Measurements from ENCODE around the gene ST3GAL4.
"Not testable (repeated sequence)": the region's sequence is repeated elsewhere in the genome, so short reads cannot be mapped to it uniquely, and the experiment has no call there.

Gene ST3GAL4

GRCh38 chr11:126365508-126365907 is 10.0 kb downstream of the ST3GAL4 start:
- DNase-seq (ENCODE audit: low read depth) = not testable (repeated sequence)

- no peak for DNase-seq (ENCODE audit: low read depth)
Measured at GRCh38 chr11:126366064-126366822, 10.8 kb downstream of the ST3GAL4 start.

- not testable (repeated sequence) for DNase-seq (ENCODE audit: low read depth)
Measured at GRCh38 chr11:126366823-126367654, 11.6 kb downstream of the ST3GAL4 start.

GRCh38 chr11:126367806-126368205 is 12.3 kb downstream of the ST3GAL4 start:
- DNase-seq (ENCODE audit: low read depth) = not testable (repeated sequence)

GRCh38 chr11:126368336-126369119 is 13.0 kb downstream of the ST3GAL4 start:
- DNase-seq (ENCODE audit: low read depth) = not testable (repeated sequence)

- no peak for DNase-seq (ENCODE audit: low read depth)
Measured at GRCh38 chr11:126370016-126370415, 14.5 kb downstream of the ST3GAL4 start.

GRCh38 chr11:126371595-126371994 is 16.1 kb downstream of the ST3GAL4 start:
- no peak for DNase-seq (ENCODE audit: low read depth)

- DNase-seq (ENCODE audit: low read depth) = not testable (repeated sequence)
Measured at GRCh38 chr11:126373389-126374066, 18.0 kb downstream of the ST3GAL4 start.

GRCh38 chr11:126374562-126375300 is 19.2 kb downstream of the ST3GAL4 start:
- not testable (repeated sequence) for DNase-seq (ENCODE audit: low read depth)

GRCh38 chr11:126375726-126376125 is 20.2 kb downstream of the ST3GAL4 start:
- DNase-seq (ENCODE audit: low read depth) = no peak

- DNase-seq (ENCODE audit: low read depth) = no peak
Measured at GRCh38 chr11:126378763-126379162, 23.3 kb downstream of the ST3GAL4 start.

GRCh38 chr11:126380909-126381308 is 25.4 kb downstream of the ST3GAL4 start:
- DNase-seq (ENCODE audit: low read depth) = no peak

GRCh38 chr11:126381960-126382359 is 26.5 kb downstream of the ST3GAL4 start:
- DNase-seq (ENCODE audit: low read depth) = not testable (repeated sequence)

- DNase-seq (ENCODE audit: low read depth) = not testable (repeated sequence)
Measured at GRCh38 chr11:126382641-126383040, 27.2 kb downstream of the ST3GAL4 start.

- DNase-seq (ENCODE audit: low read depth) = no peak
Measured at GRCh38 chr11:126383339-126384335, 28.2 kb downstream of the ST3GAL4 start.

GRCh38 chr11:126384449-126385070 is 29.1 kb downstream of the ST3GAL4 start:
- no peak for DNase-seq (ENCODE audit: low read depth)

- no peak for DNase-seq (ENCODE audit: low read depth)
Measured at GRCh38 chr11:126385991-126386728, 30.7 kb downstream of the ST3GAL4 start.

GRCh38 chr11:126386729-126387071 is 31.2 kb downstream of the ST3GAL4 start:
- not testable (repeated sequence) for DNase-seq (ENCODE audit: low read depth)

GRCh38 chr11:126387857-126388256 is 32.4 kb downstream of the ST3GAL4 start:
- DNase-seq (ENCODE audit: low read depth) = no peak
